GM23338 (cell line): ENCODE results near the gene SLC50A1. TPM values are rescaled to one million over a fixed set of nuclear protein-coding genes. Genes with fewer than 3 reads are reported as not detected.

Experiments
- ATAC-seq: fragments of 200-7000 bp; cut with Tn5 transposase; 3 replicates; pipeline ENCODE4 v1.9.1; 2020
- DNase-seq: peaks from one replicate; pipeline ENCODE4 v3.0.0-alpha.2; 2015; ENCODE audit warnings: low spot score
- H2AFZ ChIP-seq: fragments of 200-600 bp; sonication (generic); 2 replicates; pipeline ENCODE4 v1.8.0; 2016; ENCODE audit warnings: antibody characterized with exemption, mild to moderate bottlenecking, moderate library complexity
- H3F3A ChIP-seq: fragments of 200-600 bp; sonication (generic); replicated peaks from 2 replicates; pipeline ENCODE4 v1.8.0; 2017; ENCODE audit warnings: antibody characterized with exemption, mixed run types, low read depth
- H3K27ac ChIP-seq: fragments of 200-600 bp; sonication (generic); 2 replicates; pipeline ENCODE4 v1.6.1; 2016; ENCODE audit warnings: low read depth
- H3K27me3 ChIP-seq: fragments of 200-600 bp; sonication (generic); 2 replicates; pipeline ENCODE4 v1.8.0; 2016; ENCODE audit warnings: mild to moderate bottlenecking, mixed run types, moderate library complexity; ENCODE audit not compliant: insufficient read depth
- H3K36me3 ChIP-seq: fragments of 200-600 bp; sonication (generic); 2 replicates; pipeline ENCODE4 v1.8.0; 2016; ENCODE audit warnings: mild to moderate bottlenecking; ENCODE audit not compliant: insufficient read depth
- H3K4me1 ChIP-seq: fragments of 200-600 bp; sonication (generic); 2 replicates; pipeline ENCODE4 v1.8.0; 2016; ENCODE audit warnings: mild to moderate bottlenecking, moderate library complexity; ENCODE audit not compliant: insufficient read depth
- H3K4me2 ChIP-seq: fragments of 200-600 bp; sonication (generic); 2 replicates; pipeline ENCODE4 v1.7.1; 2017; ENCODE audit warnings: mixed run types
- H3K4me3 ChIP-seq: fragments of 200-600 bp; sonication (generic); 2 replicates; pipeline ENCODE4 v1.6.1; 2016; ENCODE audit warnings: mixed run types
- H3K79me2 ChIP-seq: fragments of 200-600 bp; sonication (generic); replicated peaks from 2 replicates; pipeline ENCODE4 v1.8.0; 2017; ENCODE audit warnings: mild to moderate bottlenecking; ENCODE audit not compliant: insufficient read depth
- H3K9me2 ChIP-seq: fragments of 200-600 bp; sonication (generic); 2 replicates; pipeline ENCODE4 v1.8.0; 2017; ENCODE audit not compliant: insufficient read depth
- H4K20me1 ChIP-seq: fragments of 200-600 bp; sonication (generic); replicated peaks from 2 replicates; pipeline ENCODE4 v1.8.0; 2017; ENCODE audit warnings: mild to moderate bottlenecking; ENCODE audit not compliant: insufficient read depth
- H3K27ac Mint-ChIP-seq: 2 replicates; pipeline ENCODE4 v1.8.0; 2020; ENCODE audit warnings: inconsistent platforms, mild to moderate bottlenecking, moderate library complexity, mixed read lengths
- H3K27me3 Mint-ChIP-seq: 3 replicates; pipeline ENCODE4 v1.8.0; 2022; ENCODE audit warnings: low read depth, mild to moderate bottlenecking, moderate library complexity, mixed read lengths, inconsistent platforms; ENCODE audit not compliant: insufficient read depth, poor library complexity
- H3K36me3 Mint-ChIP-seq: 3 replicates; pipeline ENCODE4 v1.8.0; 2021; ENCODE audit warnings: low read depth, mild to moderate bottlenecking, inconsistent platforms, moderate library complexity, mixed read lengths
- H3K4me1 Mint-ChIP-seq: 3 replicates; pipeline ENCODE4 v1.8.0; 2020; ENCODE audit warnings: mild to moderate bottlenecking, inconsistent platforms, mixed read lengths
- H3K4me3 Mint-ChIP-seq: 3 replicates; pipeline ENCODE4 v1.8.0; 2021; ENCODE audit warnings: moderate library complexity, mild to moderate bottlenecking, inconsistent platforms, mixed read lengths
- H3K9me3 Mint-ChIP-seq: 3 replicates; pipeline ENCODE4 v1.8.0; 2020; ENCODE audit warnings: moderate library complexity, mild to moderate bottlenecking, inconsistent platforms, mixed read lengths
- CREB1 ChIP-seq: fragments of 250-450 bp; sonication (Bioruptor Pico); IDR thresholded peaks from 2 replicates; pipeline ENCODE4 v1.5.0; 2020; ENCODE audit warnings: low read depth, mild to moderate bottlenecking, moderate library complexity
- ETS1 ChIP-seq: IDR thresholded peaks from 2 replicates; pipeline ENCODE4 v1.6.1; 2016; ENCODE audit warnings: antibody characterized with exemption
- EZH2 ChIP-seq: fragments of 200-600 bp; sonication (generic); IDR thresholded peaks from one replicate; pipeline ENCODE4 v1.8.0; 2017; ENCODE audit warnings: antibody characterized with exemption, mild to moderate bottlenecking, low read depth; ENCODE audit not compliant: unreplicated experiment
- JUNB ChIP-seq: IDR thresholded peaks from one replicate; pipeline ENCODE4 v1.6.1; 2016; ENCODE audit warnings: antibody characterized with exemption; ENCODE audit not compliant: unreplicated experiment
- NANOG ChIP-seq: IDR thresholded peaks from 2 replicates; pipeline ENCODE4 v1.6.1; 2016; ENCODE audit warnings: antibody characterized with exemption, borderline replicate concordance
- POLR2AphosphoS5 ChIP-seq: IDR thresholded peaks from 2 replicates; pipeline ENCODE4 v1.6.1; 2016; ENCODE audit warnings: antibody characterized with exemption, low read depth
- REST ChIP-seq: IDR thresholded peaks from one replicate; pipeline ENCODE4 v1.6.1; 2018; ENCODE audit warnings: antibody characterized with exemption; ENCODE audit not compliant: unreplicated experiment
- ZNF114 ChIP-seq: fragments of 250-450 bp; sonication (Bioruptor Pico); IDR thresholded peaks from 2 replicates; pipeline ENCODE4 v1.5.0; 2020; ENCODE audit warnings: mild to moderate bottlenecking, moderate library complexity
- ZNF331 ChIP-seq: fragments of 250-450 bp; sonication (Bioruptor Pico); IDR thresholded peaks from 2 replicates; pipeline ENCODE4 v1.5.0; 2020; ENCODE audit warnings: low read depth, mild to moderate bottlenecking, moderate library complexity
- ZNF462 ChIP-seq: fragments of 250-450 bp; sonication (Bioruptor Pico); IDR thresholded peaks from 2 replicates; pipeline ENCODE4 v1.5.0; 2020; ENCODE audit warnings: mild to moderate bottlenecking, moderate library complexity
- polyA plus RNA-seq: library from polyadenylated mRNA; unstranded; fragments of >200 nt; fragmentation: Nextera tagmentation; extraction: Ambion mirVana; gene quantifications from 2 replicates; pipeline ENCODE4 v1.2.1, GENCODE V29; 2016
- total RNA-seq: library from RNA; depleted of rRNA; stranded (reverse); fragments of >200 nt; shearing (Covaris generic); gene quantifications from 2 replicates; pipeline ENCODE4 v1.2.3, GENCODE V29; 2014
- TF ChIP-seq, protein P1 (sequence below), 2 experiments: fragments of 200-600 bp in 1 of 2; sonication (generic) in 1 of 2; conservative IDR thresholded peaks; 2 replicates each; pipeline versions ENCODE4 v1.5.1 to v1.6.1; 2016 to 2017; ENCODE audit warnings: antibody characterized with exemption in 2 of 2, low read depth in 2 of 2, mild to moderate bottlenecking in 2 of 2, moderate library complexity in 1 of 2

Gene SLC50A1
- total and polyA plus RNA-seq, 2 experiments from 2014 or later, result 30.0 to 63.9 TPM

DNA sequence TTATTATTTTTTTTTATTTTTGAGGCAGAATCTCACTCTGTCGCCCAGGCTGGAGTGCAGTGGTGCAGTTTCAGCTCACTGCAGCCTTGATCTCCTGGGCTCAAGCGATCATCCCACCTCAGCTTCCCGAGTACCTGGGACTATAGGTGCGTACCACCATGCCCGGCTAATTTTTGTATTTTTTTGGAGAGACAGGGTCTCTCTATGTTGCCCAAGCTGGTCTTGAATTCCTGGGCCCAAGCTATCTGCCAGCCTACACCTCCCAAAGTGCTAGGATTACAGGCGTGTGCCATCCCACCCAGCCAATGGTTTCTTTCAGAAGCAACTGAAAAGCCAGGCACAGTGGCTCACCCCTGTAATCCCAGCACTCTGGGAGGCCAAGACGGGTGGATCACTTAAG is 35.2 kb downstream of the SLC50A1 start:
- Histone ChIP-seq H3K4me1 (peaks cover 28% of the 10 kb centered on the region), H3K27me3 (no peaks in the 10 kb centered on the region), H3K4me3 (no peak overlapping the region), H3K79me2 (peaks cover 20% of the 10 kb centered on the region), H3K36me3 (no peaks in the 10 kb centered on the region), H2AFZ (no peak overlapping the region), H3K9me2 (no peaks in the 10 kb centered on the region), H3K4me2 (no peak overlapping the region), H4K20me1 (no peaks in the 10 kb centered on the region), H3F3A (peaks cover 33% of the 10 kb centered on the region), H3K27ac (no peak overlapping the region)
- no peak overlapping the region for H3K27ac Mint-ChIP-seq
- H3K27me3 Mint-ChIP-seq, result peaks cover 19% of the 10 kb centered on the region
- TF ChIP-seq NANOG (no peak), CREB1 (CRISPR knock-in tag) (no peak), ZNF462 (CRISPR knock-in tag) (no peak), JUNB (no peak), ZNF114 (CRISPR knock-in tag) (no peak), POLR2AphosphoS5 (no peak), ETS1 (no peak), ZNF331 (no peak), EZH2 (no peak), REST (no peak)
- TF ChIP-seq, protein P1, sequence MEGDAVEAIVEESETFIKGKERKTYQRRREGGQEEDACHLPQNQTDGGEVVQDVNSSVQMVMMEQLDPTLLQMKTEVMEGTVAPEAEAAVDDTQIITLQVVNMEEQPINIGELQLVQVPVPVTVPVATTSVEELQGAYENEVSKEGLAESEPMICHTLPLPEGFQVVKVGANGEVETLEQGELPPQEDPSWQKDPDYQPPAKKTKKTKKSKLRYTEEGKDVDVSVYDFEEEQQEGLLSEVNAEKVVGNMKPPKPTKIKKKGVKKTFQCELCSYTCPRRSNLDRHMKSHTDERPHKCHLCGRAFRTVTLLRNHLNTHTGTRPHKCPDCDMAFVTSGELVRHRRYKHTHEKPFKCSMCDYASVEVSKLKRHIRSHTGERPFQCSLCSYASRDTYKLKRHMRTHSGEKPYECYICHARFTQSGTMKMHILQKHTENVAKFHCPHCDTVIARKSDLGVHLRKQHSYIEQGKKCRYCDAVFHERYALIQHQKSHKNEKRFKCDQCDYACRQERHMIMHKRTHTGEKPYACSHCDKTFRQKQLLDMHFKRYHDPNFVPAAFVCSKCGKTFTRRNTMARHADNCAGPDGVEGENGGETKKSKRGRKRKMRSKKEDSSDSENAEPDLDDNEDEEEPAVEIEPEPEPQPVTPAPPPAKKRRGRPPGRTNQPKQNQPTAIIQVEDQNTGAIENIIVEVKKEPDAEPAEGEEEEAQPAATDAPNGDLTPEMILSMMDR (conservative IDR thresholded peaks at IDR 0.05; ENCODE audit: low read depth in 2 of 2), result no peak
- H3K4me3 Mint-ChIP-seq, result no peak overlapping the region
- H3K9me3 Mint-ChIP-seq, result peaks cover 4% of the 10 kb centered on the region
- H3K4me1 Mint-ChIP-seq, result peaks cover 21% of the 10 kb centered on the region
- DNase-seq, result no peak
- H3K36me3 Mint-ChIP-seq, result peaks cover 16% of the 10 kb centered on the region
- ATAC-seq, result no peak
